Measurements from ENCODE around the gene LRRN2. TPM values are rescaled to one million over a fixed set of nuclear protein-coding genes. Genes with fewer than 3 reads are reported as not detected.
A peak's percentile ranks its signal among the peaks of the same experiment; 100 is the strongest.

LRRN2 gene
- total RNA-seq (1 to 10 TPM; 1.3 to 4.4 TPM), polyA plus RNA-seq (1 to 10 TPM in 1 of 2 donors, under 1 TPM in 1; 0.97 to 1.2 TPM)
- long read RNA-seq, donor 1, full-length matches to known transcripts: 4 of 4 reads
- long read RNA-seq, donor 1, partial matches to known transcripts: 0 of 4 reads
- long read RNA-seq, donor 1, other reads (novel, unspliced or antisense): 0 of 4 reads
- long read RNA-seq, donor 2, partial matches to known transcripts: 0 of 1 reads
- long read RNA-seq, donor 2, other reads (novel, unspliced or antisense): 0 of 1 reads
- long read RNA-seq, donor 3: 0 reads
- long read RNA-seq, donor 4, full-length matches to known transcripts: 3 of 3 reads
- long read RNA-seq, donor 4, partial matches to known transcripts: 0 of 3 reads
- long read RNA-seq, donor 4, other reads (novel, unspliced or antisense): 0 of 3 reads
- long read RNA-seq, donor 5, full-length matches to known transcripts: 3 of 3 reads
- long read RNA-seq, donor 5, partial matches to known transcripts: 0 of 3 reads
- long read RNA-seq, donor 5, other reads (novel, unspliced or antisense): 0 of 3 reads

- peaks cover 18 to 51% (median 28%) of the 10 kb centered on the region in 3 donors for H3K27me3 ChIP-seq (ENCODE audit: control insufficient read depth in 3 of 3, insufficient read depth in 3 of 3, low read length in 2 of 3)
Observed at GRCh38 chr1:204685236-204686006, at the start of gene LRRN2. TSS of gene LRRN2 (minus strand) at chr1:204685738. CDS start at chr1:204619992, 65,746 bp downstream.

GRCh38 chr1:204735042-204735441 lies 49.5 kb upstream of the LRRN2 start:
- no peaks in the 10 kb centered on the region for H3K36me3 ChIP-seq (ENCODE audit: control insufficient read depth in 4 of 4, insufficient read depth in 4 of 4, low read length in 4 of 4)
- H3K9ac ChIP-seq (ENCODE audit: insufficient read depth in 1 of 2, low read length in 2 of 2): no peak overlapping the region
- ATAC-seq (ENCODE audit: insufficient read depth, low FRiP score) (no peak), DNase-seq (no peak)
- peaks cover 0 to 14% (median 5%) of the 10 kb centered on the region in 3 donors for H3K27me3 ChIP-seq (ENCODE audit: control insufficient read depth in 3 of 3, insufficient read depth in 3 of 3, low read length in 2 of 3)
- no peak overlapping the region for H3K27ac ChIP-seq (ENCODE audit: low read depth in 1 of 2, low read length in 1 of 2)
- TF ChIP-seq CTCF (IDR thresholded peaks at IDR 0.05; ENCODE audit: control extremely low read depth, extremely low read depth): no peak
- no peak overlapping the region for H3K4me3 ChIP-seq
- H3K4me1 ChIP-seq (ENCODE audit: control insufficient read depth in 5 of 5, insufficient read depth in 5 of 5, low read length in 5 of 5): no peaks in the 10 kb centered on the region
- peaks cover 1 to 7% (median 5%) of the 10 kb centered on the region in 4 donors for H3K9me3 ChIP-seq (ENCODE audit: control insufficient read depth in 4 of 4, insufficient read depth in 3 of 4, low read length in 3 of 4)

More at GRCh38 chr1:204685236-204686006, at the start of gene LRRN2:
- Histone ChIP-seq H3K4me1 (ENCODE audit: control insufficient read depth in 5 of 5, insufficient read depth in 5 of 5, low read length in 5 of 5) (peaks cover 0 to 15% (median 0%) of the 10 kb centered on the region in 5 donors), H3K9me3 (ENCODE audit: control insufficient read depth in 4 of 4, insufficient read depth in 3 of 4, low read length in 3 of 4) (peaks cover 0 to 4% (median 0%) of the 10 kb centered on the region in 4 donors), H3K4me3 (peak within 1 kb of the TSS; percentile 29), H3K36me3 (ENCODE audit: control insufficient read depth in 4 of 4, insufficient read depth in 4 of 4, low read length in 4 of 4) (no peaks in the 10 kb centered on the region), H3K9ac (ENCODE audit: insufficient read depth in 1 of 2, low read length in 2 of 2) (no peak within 1 kb of the TSS), H3K27ac (ENCODE audit: low read depth in 1 of 2, low read length in 1 of 2) (no peak within 1 kb of the TSS)
- TF ChIP-seq CTCF (IDR thresholded peaks at IDR 0.05; ENCODE audit: control extremely low read depth, extremely low read depth): no peak
- ATAC-seq (ENCODE audit: insufficient read depth, low FRiP score) (peak; percentile 36), DNase-seq (peak in 1 of 3 donors; percentile 33)
- 2 to 3% methylated on average over 71 to 84 of the region's 84 CpGs for WGBS, 2 donors

GRCh38 chr1:204733869-204734596 lies 48.5 kb upstream of the LRRN2 start:
- H3K9ac ChIP-seq (ENCODE audit: insufficient read depth in 1 of 2, low read length in 2 of 2): no peak overlapping the region
- H3K27me3 ChIP-seq (ENCODE audit: control insufficient read depth in 3 of 3, insufficient read depth in 3 of 3, low read length in 2 of 3): peaks cover 0 to 14% (median 8%) of the 10 kb centered on the region in 3 donors
- no peaks in the 10 kb centered on the region for H3K4me1 ChIP-seq (ENCODE audit: control insufficient read depth in 5 of 5, insufficient read depth in 5 of 5, low read length in 5 of 5)
- H3K36me3 ChIP-seq (ENCODE audit: control insufficient read depth in 4 of 4, insufficient read depth in 4 of 4, low read length in 4 of 4): no peaks in the 10 kb centered on the region
- no peak overlapping the region for H3K4me3 ChIP-seq
- DNase-seq (no peak), ATAC-seq (ENCODE audit: insufficient read depth, low FRiP score) (no peak)
- WGBS, 2 donors: 65 to 77% methylated on average over 12 of the region's 12 CpGs
- H3K9me3 ChIP-seq (ENCODE audit: control insufficient read depth in 4 of 4, insufficient read depth in 3 of 4, low read length in 3 of 4): peaks cover 1 to 8% (median 5%) of the 10 kb centered on the region in 4 donors
- TF ChIP-seq CTCF (IDR thresholded peaks at IDR 0.05; ENCODE audit: control extremely low read depth, extremely low read depth): no peak
- no peak overlapping the region for H3K27ac ChIP-seq (ENCODE audit: low read depth in 1 of 2, low read length in 1 of 2)
